Right lobe of liver (tissue), 6 donors: ENCODE measurements around the gene FAM20B. TPM values are rescaled to one million over a fixed set of nuclear protein-coding genes. Genes with fewer than 3 reads are reported as not detected.
A peak's percentile ranks its signal among the peaks of the same experiment; 100 is the strongest.

Experiments
- ATAC-seq, 4 donors: fragments of 200-7000 bp; cut with Tn5 transposase; one replicate each; pipeline ENCODE4 v1.9.1; 2020; ENCODE audit warnings: mild to moderate bottlenecking in 4 of 4, moderate library complexity in 4 of 4
- DNase-seq, 3 donors: peaks; one replicate each; pipeline ENCODE4 v3.0.0-alpha.2; 2020
- H3K27ac ChIP-seq, 3 donors: fragments of 200-600 bp; one replicate each; pipeline ENCODE4 v1.8.0; 2022
- H3K27me3 ChIP-seq, 2 donors: fragments of 200-600 bp; one replicate each; pipeline ENCODE4 v1.8.0; 2022
- H3K36me3 ChIP-seq, 4 donors: fragments of 200-600 bp; sonication (generic) in 1 of 4; one replicate each; pipeline versions ENCODE4 v1.5.1 to v1.8.0; 2017 to 2022; ENCODE audit warnings: control low read depth in 1 of 4
- H3K4me1 ChIP-seq, 4 donors: fragments of 200-600 bp; sonication (generic) in 1 of 4; one replicate each; pipeline versions ENCODE4 v1.5.1 to v1.8.0; 2017 to 2022; ENCODE audit warnings: control low read depth in 1 of 4
- H3K4me3 ChIP-seq, 3 donors: fragments of 200-600 bp; one replicate each; pipeline ENCODE4 v1.8.0; 2022
- H3K9me3 ChIP-seq, 4 donors: fragments of 200-600 bp; sonication (generic) in 1 of 4; one replicate each; pipeline versions ENCODE4 v1.5.1 to v1.8.0; 2017 to 2022; ENCODE audit warnings: control low read depth in 1 of 4
- POLR2A ChIP-seq: fragments of 450-650 bp; IDR thresholded peaks from one replicate; pipeline ENCODE4 v1.6.1; 2017; ENCODE audit warnings: antibody characterized with exemption, mild to moderate bottlenecking
- WGBS: methylation state at CpG from one replicate; pipeline ENCODE4 v1.1.6; 2018; ENCODE audit warnings: low coverage, low lambda C conversion rate; ENCODE audit not compliant: insufficient coverage; ENCODE audit errors: missing lambda C conversion rate; 5-methylcytosine and 5-hydroxymethylcytosine counted together
- intact Hi-C, 2 donors: fragments of 100-400 bp; cut with DNase I; formaldehyde crosslinking; loops; one replicate each; pipeline versions ENCODE4 v1.11.2 to v1.14.1; 2022
- total RNA-seq, 6 experiments: library from RNA; depleted of rRNA in 2 of 6; stranded (reverse); fragments of >200 nt in 2 of 6; fragmentation: NEBNext Ultra II Directional in 3 of 6; extraction: Animal tissue kit (Norgen Biotek cat#: 25700) in 3 of 6; gene quantifications; one replicate each; pipeline versions ENCODE4 v1.1.0 to v1.2.4, GENCODE V29; 2016 to 2023
- TF ChIP-seq, protein P1 (sequence below), 4 donors: fragments of 200-600 bp in 3 of 4; fragments of 450-650 bp in 1 of 4; IDR thresholded peaks; one replicate each; pipeline versions ENCODE4 v1.5.1 to v1.8.0; 2016 to 2022; ENCODE audit warnings: antibody characterized with exemption in 4 of 4, mild to moderate bottlenecking in 2 of 4
- donor health status: DM: no; HTN: yes; CAD: no.
- donor health status: DM: no; HTN: no; CAD: no.
- donor health status: DM: no; HTN: no; CAD: no.
- donor health status: DM: no; HTN: yes; CAD: no.
- donor health status: DM: no; HTN: yes; CAD: no.

The FAM20B gene
- total RNA-seq, 6 experiments from 2014 or later = 14.7 to 19.6 (median 17.1) TPM

DNA sequence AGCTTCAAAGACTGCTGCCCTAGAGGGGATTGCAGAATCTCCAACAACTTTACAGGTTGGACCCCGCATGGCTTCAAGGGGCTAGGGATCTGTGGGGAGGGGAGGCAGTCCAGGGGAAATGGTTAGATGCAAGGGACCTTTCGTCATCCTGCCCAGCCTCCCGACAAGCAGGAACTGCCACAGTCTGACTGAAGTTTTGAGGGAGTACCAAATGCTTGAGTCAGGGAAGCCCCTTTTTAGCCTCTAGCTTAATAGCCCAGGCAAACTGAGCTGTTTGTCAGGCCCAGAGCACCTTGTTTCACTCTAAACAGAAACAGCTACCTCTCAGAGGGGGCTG is 57.3 kb downstream of the FAM20B start:
- no peak for ATAC-seq
- intact Hi-C loops = no loop called here

DNA sequence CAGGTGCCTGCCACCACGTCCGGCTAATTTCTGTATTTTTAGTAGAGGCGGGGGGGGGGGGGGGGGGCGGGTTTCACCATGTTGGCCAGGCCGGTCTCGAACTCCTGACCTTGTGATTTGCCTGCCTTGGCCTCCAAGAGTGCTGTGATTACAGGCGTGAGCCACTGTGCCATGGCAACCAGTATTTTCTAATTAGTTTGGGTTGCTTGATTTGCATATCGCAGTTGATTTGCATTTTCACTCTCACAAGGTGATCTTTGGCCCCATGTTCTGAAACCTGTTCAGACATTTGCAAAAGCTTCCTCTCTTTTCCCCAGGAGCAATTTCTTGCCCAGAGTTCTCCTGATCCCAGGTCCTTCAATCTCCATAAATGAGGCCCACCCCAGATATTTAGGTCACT is 57.8 kb downstream of the FAM20B start:
- no peak overlapping the region for H3K27ac ChIP-seq
- peaks cover 0 to 4% (median 0%) of the 10 kb centered on the region in 4 donors for H3K36me3 ChIP-seq
- no peaks in the 10 kb centered on the region for H3K9me3 ChIP-seq
- peak overlapping the region in 1 of 3 donors; percentile 98 for H3K4me3 ChIP-seq
- ATAC-seq (no peak), DNase-seq (no peak)
- no peaks in the 10 kb centered on the region for H3K27me3 ChIP-seq
- intact Hi-C loops = no loop called here
- WGBS = no CpG with 5 or more reads among the region's 8 CpGs
- peaks cover 0 to 13% (median 8%) of the 10 kb centered on the region in 4 donors for H3K4me1 ChIP-seq
- TF ChIP-seq POLR2A = no peak
- TF ChIP-seq, protein P1, sequence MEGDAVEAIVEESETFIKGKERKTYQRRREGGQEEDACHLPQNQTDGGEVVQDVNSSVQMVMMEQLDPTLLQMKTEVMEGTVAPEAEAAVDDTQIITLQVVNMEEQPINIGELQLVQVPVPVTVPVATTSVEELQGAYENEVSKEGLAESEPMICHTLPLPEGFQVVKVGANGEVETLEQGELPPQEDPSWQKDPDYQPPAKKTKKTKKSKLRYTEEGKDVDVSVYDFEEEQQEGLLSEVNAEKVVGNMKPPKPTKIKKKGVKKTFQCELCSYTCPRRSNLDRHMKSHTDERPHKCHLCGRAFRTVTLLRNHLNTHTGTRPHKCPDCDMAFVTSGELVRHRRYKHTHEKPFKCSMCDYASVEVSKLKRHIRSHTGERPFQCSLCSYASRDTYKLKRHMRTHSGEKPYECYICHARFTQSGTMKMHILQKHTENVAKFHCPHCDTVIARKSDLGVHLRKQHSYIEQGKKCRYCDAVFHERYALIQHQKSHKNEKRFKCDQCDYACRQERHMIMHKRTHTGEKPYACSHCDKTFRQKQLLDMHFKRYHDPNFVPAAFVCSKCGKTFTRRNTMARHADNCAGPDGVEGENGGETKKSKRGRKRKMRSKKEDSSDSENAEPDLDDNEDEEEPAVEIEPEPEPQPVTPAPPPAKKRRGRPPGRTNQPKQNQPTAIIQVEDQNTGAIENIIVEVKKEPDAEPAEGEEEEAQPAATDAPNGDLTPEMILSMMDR (IDR thresholded peaks at IDR 0.05) = no peak

More for the DNA sequence above, 57.3 kb downstream of the FAM20B start:
- peaks cover 0 to 4% (median 0%) of the 10 kb centered on the region in 4 donors for H3K36me3 ChIP-seq
- no peaks in the 10 kb centered on the region for H3K27me3 ChIP-seq
- H3K4me1 ChIP-seq = peaks cover 0 to 13% (median 6%) of the 10 kb centered on the region in 4 donors
- H3K27ac ChIP-seq = peak overlapping the region in 2 of 3 donors; percentile 58 to 84
- TF ChIP-seq, protein P1 (IDR thresholded peaks at IDR 0.05) = no peak
- no peak for TF ChIP-seq POLR2A
- DNase-seq = no peak
- 0% methylated on average over 2 of the region's 3 CpGs for WGBS
- H3K9me3 ChIP-seq = no peaks in the 10 kb centered on the region
- peak overlapping the region; percentile 95 to 99 (median 98) for H3K4me3 ChIP-seq

DNA sequence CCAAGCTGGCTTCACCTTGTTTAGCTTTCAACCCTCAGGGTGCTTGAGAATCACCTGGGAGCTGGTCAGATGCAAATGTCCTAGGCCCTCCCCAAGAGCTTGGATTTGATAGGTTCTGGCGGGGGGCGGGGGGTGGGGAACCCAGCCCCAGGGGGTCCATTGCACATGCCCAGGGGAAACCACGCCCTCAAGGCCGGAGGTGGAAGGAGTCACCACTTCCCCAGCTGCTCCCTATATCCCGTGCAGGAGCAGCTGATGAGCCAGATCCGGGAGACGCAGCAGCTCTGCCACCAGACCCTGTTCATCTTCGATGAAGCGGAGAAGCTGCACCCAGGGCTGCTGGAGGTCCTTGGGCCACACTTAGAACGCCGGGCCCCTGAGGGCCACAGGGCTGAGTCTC is 62.0 kb downstream of the FAM20B start:
- DNase-seq (no peak), ATAC-seq (no peak)
- intact Hi-C loops = no loop called here
- Histone ChIP-seq H3K27ac (no peak overlapping the region), H3K4me3 (peak overlapping the region in 1 of 3 donors; percentile 9), H3K4me1 (peaks cover 0 to 47% (median 28%) of the 10 kb centered on the region in 4 donors), H3K36me3 (peaks cover 0 to 4% (median 0%) of the 10 kb centered on the region in 4 donors), H3K9me3 (no peaks in the 10 kb centered on the region), H3K27me3 (no peaks in the 10 kb centered on the region)
- TF ChIP-seq POLR2A = no peak
- TF ChIP-seq, protein P1 (IDR thresholded peaks at IDR 0.05) = no peak
- WGBS = no CpG with 5 or more reads among the region's 11 CpGs

- DNase-seq (peak; percentile 77 to 90 (median 89)), ATAC-seq (peak; percentile 69 to 76 (median 72))
- TF ChIP-seq, protein P1 (IDR thresholded peaks at IDR 0.05) = no peak
- no peak for TF ChIP-seq POLR2A
- Histone ChIP-seq H3K4me1 (peaks cover 0 to 52% (median 25%) of the 10 kb centered on the region in 4 donors), H3K4me3 (peak overlapping the region in 1 of 3 donors; percentile 17), H3K27me3 (no peaks in the 10 kb centered on the region), H3K27ac (peak overlapping the region in 2 of 3 donors; percentile 51 to 64), H3K36me3 (peaks cover 0 to 20% (median 6%) of the 10 kb centered on the region in 4 donors), H3K9me3 (no peaks in the 10 kb centered on the region)
- 40% methylated on average over 1 of the region's 16 CpGs for WGBS
- intact Hi-C loops = no loop called here
Measured at GRCh38 chr1:179089827-179090482, 64.3 kb downstream of the FAM20B start.
